Spinal cord (tissue), 10 donors: ENCODE results near the gene RPRD2. TPM values are rescaled to one million over a fixed set of nuclear protein-coding genes. Genes with fewer than 3 reads are reported as not detected.
A peak's percentile ranks its signal among the peaks of the same experiment; 100 is the strongest.

ENCODE experiments used
- DNase-seq, 6 donors: peaks; one replicate each; pipeline versions ENCODE4 v3.0.0 to v3.0.0-alpha.2; 2013 to 2015; ENCODE audit warnings: low spot score in 6 of 6, low read depth in 4 of 6
- H3K27ac ChIP-seq: one replicate; pipeline ENCODE4 v1.5.1; 2013; ENCODE audit warnings: low read depth, low read length, control low read depth
- H3K27me3 ChIP-seq: one replicate; pipeline ENCODE4 v1.6.1; 2013; ENCODE audit warnings: low read length; ENCODE audit not compliant: control insufficient read depth, insufficient read depth
- H3K36me3 ChIP-seq: one replicate; pipeline ENCODE4 v1.6.1; 2013; ENCODE audit warnings: low read length; ENCODE audit not compliant: control insufficient read depth, insufficient read depth
- H3K4me1 ChIP-seq: one replicate; pipeline ENCODE4 v1.6.1; 2013; ENCODE audit warnings: low read length; ENCODE audit not compliant: control insufficient read depth, insufficient read depth
- H3K4me3 ChIP-seq: one replicate; pipeline ENCODE4 v1.5.1; 2013; ENCODE audit warnings: low read depth, low read length, control low read depth
- H3K9me3 ChIP-seq: one replicate; pipeline ENCODE4 v1.6.1; 2013; ENCODE audit warnings: low read length; ENCODE audit not compliant: control insufficient read depth, insufficient read depth
- WGBS: methylation state at CpG from one replicate; pipeline ENCODE4 v1.1.5; 2013; ENCODE audit warnings: missing lambda C conversion rate; ENCODE audit not compliant: insufficient coverage; 5-methylcytosine and 5-hydroxymethylcytosine counted together
- polyA plus RNA-seq, 2 donors: library from polyadenylated mRNA; unstranded; fragments of 120-200 nt; gene quantifications; one replicate each; pipeline ENCODE4 v1.2.1, GENCODE V29; 2013; ENCODE audit not compliant: insufficient read length in 2 of 2
- total RNA-seq, 2 donors: library from RNA; depleted of rRNA in 1 of 2; stranded (reverse); fragments of 120-200 nt in 1 of 2; fragments of >200 nt in 1 of 2; gene quantifications; one replicate each; pipeline versions ENCODE4 v1.2.3 to v1.2.4, GENCODE V29; 2013 to 2014
- donor health status: healthy.

The RPRD2 gene
- total and polyA plus RNA-seq, 4 donors, result 17.0 to 35.9 (median 28.8) TPM

GRCh38 chr1:150516050-150516591 lies 152.2 kb downstream of the RPRD2 start:
- H3K27ac ChIP-seq, result peak overlapping the region; percentile 82

GRCh38 chr1:150516616-150517015 lies 152.7 kb downstream of the RPRD2 start:
- no CpG with 5 or more reads among the region's 4 CpGs for WGBS
- H3K36me3 ChIP-seq, result peaks cover 12% of the 10 kb centered on the region
- no peaks in the 10 kb centered on the region for H3K27me3 ChIP-seq
- peak overlapping the region; percentile 87 for H3K4me3 ChIP-seq
- H3K27ac ChIP-seq, result no peak overlapping the region
- no peaks in the 10 kb centered on the region for H3K9me3 ChIP-seq
- peak in 1 of 6 donors; percentile 28 for DNase-seq
- H3K4me1 ChIP-seq, result peaks cover 20% of the 10 kb centered on the region

More at GRCh38 chr1:150516050-150516591, 152.2 kb downstream of the RPRD2 start:
- Histone ChIP-seq H3K4me1 (peaks cover 20% of the 10 kb centered on the region), H3K36me3 (peaks cover 17% of the 10 kb centered on the region), H3K4me3 (peak overlapping the region; percentile 87), H3K27me3 (no peaks in the 10 kb centered on the region), H3K9me3 (no peaks in the 10 kb centered on the region)
- DNase-seq, result peak in 2 of 6 donors; percentile 63 to 72
- WGBS, result 1% methylated on average over 17 of the region's 19 CpGs

GRCh38 chr1:150521196-150521968 lies 157.4 kb downstream of the RPRD2 start:
- H3K36me3 ChIP-seq, result no peaks in the 10 kb centered on the region
- WGBS, result 80% methylated on average over 1 of the region's 1 CpG
- peaks cover 3% of the 10 kb centered on the region for H3K4me1 ChIP-seq
- H3K9me3 ChIP-seq, result no peaks in the 10 kb centered on the region
- H3K27ac ChIP-seq, result no peak overlapping the region
- no peak overlapping the region for H3K4me3 ChIP-seq
- DNase-seq, result no peak
- H3K27me3 ChIP-seq, result no peaks in the 10 kb centered on the region

- WGBS, result 93% methylated on average over 2 of the region's 3 CpGs
- no peaks in the 10 kb centered on the region for H3K27me3 ChIP-seq
- H3K4me3 ChIP-seq, result no peak overlapping the region
Observed at GRCh38 chr1:150525348-150525747, 161.4 kb downstream of the RPRD2 start.

More at GRCh38 chr1:150525348-150525747, 161.4 kb downstream of the RPRD2 start:
- peaks cover 2% of the 10 kb centered on the region for H3K4me1 ChIP-seq
- H3K9me3 ChIP-seq, result no peaks in the 10 kb centered on the region
- H3K36me3 ChIP-seq, result no peaks in the 10 kb centered on the region
- H3K27ac ChIP-seq, result no peak overlapping the region
- no peak for DNase-seq

Other genes with a start within 250 kb of the RPRD2 start
- 10 to 100 TPM; 38.4 to 47.0 TPM for gene PLEKHO1, start 214.2 kb upstream of the RPRD2 start, total RNA-seq
- 100 to 1,000 TPM in 1 of 2 donors, 10 to 100 TPM in 1; 93.8 to 102 TPM for gene PLEKHO1, start 214.2 kb upstream of the RPRD2 start, polyA plus RNA-seq
- 10 to 100 TPM; 29.4 to 42.8 TPM for gene ANP32E, start 128.0 kb upstream of the RPRD2 start, total RNA-seq
- 10 to 100 TPM; 47.5 to 67.8 TPM for gene ANP32E, start 128.0 kb upstream of the RPRD2 start, polyA plus RNA-seq
- gene CA14, start 106.4 kb upstream of the RPRD2 start, total RNA-seq, result 10 to 100 TPM; 11.1 to 33.7 TPM
- gene CA14, start 106.4 kb upstream of the RPRD2 start, polyA plus RNA-seq, result 10 to 100 TPM; 41.5 to 55.1 TPM
- 100 to 1,000 TPM in 1 of 2 donors, 10 to 100 TPM in 1; 63.1 to 121 TPM for gene APH1A, start 95.1 kb upstream of the RPRD2 start, total RNA-seq
- gene APH1A, start 95.1 kb upstream of the RPRD2 start, polyA plus RNA-seq, result 100 to 1,000 TPM; 156 TPM
- 10 to 100 TPM; 51.5 to 86.9 TPM for gene C1orf54, start 91.4 kb upstream of the RPRD2 start, total RNA-seq
- 10 to 100 TPM; 32.5 to 38.3 TPM for gene C1orf54, start 91.4 kb upstream of the RPRD2 start, polyA plus RNA-seq
- 10 to 100 TPM in 1 of 2 donors, 1 to 10 TPM in 1; 4.3 to 14.7 TPM for gene CIART, start 81.6 kb upstream of the RPRD2 start, total RNA-seq
- 10 to 100 TPM; 11.0 to 14.1 TPM for gene CIART, start 81.6 kb upstream of the RPRD2 start, polyA plus RNA-seq
- 100 to 1,000 TPM in 1 of 2 donors, 10 to 100 TPM in 1; 51.6 to 111 TPM for gene MRPS21, start 70.3 kb upstream of the RPRD2 start, total RNA-seq
- 10 to 100 TPM; 87.4 to 97.5 TPM for gene MRPS21, start 70.3 kb upstream of the RPRD2 start, polyA plus RNA-seq
- 10 to 100 TPM; 39.0 to 77.2 TPM for gene PRPF3, start 42.6 kb upstream of the RPRD2 start, total RNA-seq
- gene PRPF3, start 42.6 kb upstream of the RPRD2 start, polyA plus RNA-seq, result 10 to 100 TPM; 52.8 to 86.8 TPM
- gene TARS2, start 123.3 kb downstream of the RPRD2 start, total RNA-seq, result 10 to 100 TPM; 22.7 to 23.4 TPM
- gene TARS2, start 123.3 kb downstream of the RPRD2 start, polyA plus RNA-seq, result 10 to 100 TPM; 32.3 to 45.9 TPM
- gene ECM1, start 144.0 kb downstream of the RPRD2 start, total RNA-seq, result 1 to 10 TPM; 2.1 to 9.2 TPM
- gene ECM1, start 144.0 kb downstream of the RPRD2 start, polyA plus RNA-seq, result 10 to 100 TPM; 16.3 to 20.4 TPM
- gene FALEC, start 151.6 kb downstream of the RPRD2 start, total RNA-seq, result 1 to 10 TPM in 1 of 2 donors, not detected in 1; 1.2 TPM
- gene FALEC, start 151.6 kb downstream of the RPRD2 start, polyA plus RNA-seq, result 1 to 10 TPM; 1.4 to 1.6 TPM
- gene ADAMTSL4, start 185.3 kb downstream of the RPRD2 start, total RNA-seq, result 10 to 100 TPM in 1 of 2 donors, 1 to 10 TPM in 1; 7.7 to 13.1 TPM
- 10 to 100 TPM in 1 of 2 donors, 1 to 10 TPM in 1; 2.6 to 19.1 TPM for gene ADAMTSL4, start 185.3 kb downstream of the RPRD2 start, polyA plus RNA-seq
- 100 to 1,000 TPM; 144 to 185 TPM for gene MCL1, start 215.5 kb downstream of the RPRD2 start, total RNA-seq
- gene MCL1, start 215.5 kb downstream of the RPRD2 start, polyA plus RNA-seq, result 100 to 1,000 TPM; 115 TPM